Endothelial cell of umbilical vein (primary cell): ENCODE data around the gene C15orf61. TPM values are rescaled to one million over a fixed set of nuclear protein-coding genes. Genes with fewer than 3 reads are reported as not detected.

ENCODE experiments used
- BruUV-seq: library from RNA; stranded (reverse); fragments of 400-500 nt; replicated peaks from 2 replicates; lab custom pipeline; 2021; lab: Mats Ljungman, UMichigan
- CTCF ChIA-PET: fragments of 300-600, 350-600 bp; sonication (Branson Sonifier 250); formaldehyde crosslinking; loops from one replicate; lab custom pipeline; 2021; ENCODE audit warnings: antibody characterized with exemption, inconsistent platforms; lab: Charles Lee
- POLR2A ChIA-PET: fragments of 300-600, 350-600 bp; sonication (Branson Sonifier 250); formaldehyde crosslinking; loops from one replicate; lab custom pipeline; 2021; ENCODE audit warnings: antibody characterized with exemption, inconsistent platforms; lab: Charles Lee
- DNase-seq: peaks from one replicate; pipeline ENCODE4 v3.0.0-alpha.2; 2011; ENCODE audit warnings: low read depth, low spot score
- FAIRE-seq: peaks from 2 replicates; lab custom pipeline; 2011; peaks lifted over from hg19 to GRCh38; lab: Jason Lieb, UNC
- H2AFZ ChIP-seq: 2 replicates; pipeline ENCODE4 v1.6.0; 2012; ENCODE audit warnings: low read depth, low read length, control low read depth, inconsistent platforms
- H3K27ac ChIP-seq: 2 replicates; pipeline ENCODE4 v1.5.1; 2011; ENCODE audit warnings: low read depth, mild to moderate bottlenecking, control low read depth, low read length, moderate library complexity; ENCODE audit not compliant: insufficient read depth
- H3K27me3 ChIP-seq, 2 experiments: 2 replicates each; pipeline versions ENCODE4 v1.6.0 to v1.6.1; 2011; ENCODE audit warnings: low read length in 2 of 2, mixed read lengths in 1 of 2; ENCODE audit not compliant: control insufficient read depth in 2 of 2, insufficient read depth in 2 of 2
- H3K36me3 ChIP-seq, 2 experiments: 2 replicates in 1 of 2; 3 replicates in 1 of 2; pipeline ENCODE4 v1.5.1; 2011; ENCODE audit warnings: low read length in 2 of 2, mild to moderate bottlenecking in 1 of 2, moderate library complexity in 1 of 2; ENCODE audit not compliant: control insufficient read depth in 2 of 2, insufficient read depth in 2 of 2; ENCODE audit errors: extremely low read depth in 1 of 2
- H3K4me1 ChIP-seq: 3 replicates; pipeline ENCODE4 v1.5.1; 2011; ENCODE audit warnings: mild to moderate bottlenecking, low read length; ENCODE audit not compliant: control insufficient read depth, insufficient read depth; ENCODE audit errors: extremely low read depth
- H3K4me2 ChIP-seq: 2 replicates; pipeline ENCODE4 v1.6.1; 2011; ENCODE audit warnings: low read length, control low read depth, mixed read lengths; ENCODE audit not compliant: insufficient read depth
- H3K4me3 ChIP-seq, 3 experiments: fragments of 200-600 bp in 1 of 3; sonication (generic), shearing (Covaris generic) in 1 of 3; replicated peaks in 1 of 3; 2 replicates each; pipeline ENCODE4 v1.5.1; 2011 to 2016; ENCODE audit warnings: control low read depth in 3 of 3, low read length in 3 of 3, mild to moderate bottlenecking in 2 of 3, inconsistent platforms in 1 of 3, low read depth in 1 of 3, moderate library complexity in 1 of 3; ENCODE audit not compliant: insufficient read depth in 1 of 3
- H3K79me2 ChIP-seq: 2 replicates; pipeline ENCODE4 v1.6.0; 2012; ENCODE audit warnings: low read length, inconsistent platforms; ENCODE audit not compliant: control insufficient read depth, insufficient read depth
- H3K9ac ChIP-seq: replicated peaks from 2 replicates; pipeline ENCODE3; 2011; ENCODE audit warnings: low read length, control low read depth; ENCODE audit not compliant: insufficient read depth; ENCODE audit errors: extremely low read depth
- H3K9me1 ChIP-seq: replicated peaks from 3 replicates; pipeline ENCODE4 v1.6.0; 2011; ENCODE audit warnings: mild to moderate bottlenecking, low read length; ENCODE audit not compliant: control insufficient read depth, insufficient read depth; ENCODE audit errors: extremely low read depth
- H3K9me3 ChIP-seq: replicated peaks from 2 replicates; pipeline ENCODE4 v1.5.1; 2012; ENCODE audit warnings: low read length, inconsistent platforms; ENCODE audit not compliant: control insufficient read depth, insufficient read depth
- H4K20me1 ChIP-seq: replicated peaks from 2 replicates; pipeline ENCODE3; 2011; ENCODE audit warnings: mild to moderate bottlenecking, low read length; ENCODE audit not compliant: control insufficient read depth, insufficient read depth; ENCODE audit errors: extremely low read depth
- CTCF ChIP-seq, 2 donors: IDR thresholded peaks; 1 replicate in 1 of 2; 2 replicates in 1 of 2; pipeline ENCODE4 v1.5.1; 2011; ENCODE audit warnings: low read length in 2 of 2, mild to moderate bottlenecking in 2 of 2, moderate library complexity in 2 of 2, control low read depth in 1 of 2, inconsistent platforms in 1 of 2, low read depth in 1 of 2; ENCODE audit not compliant: insufficient read depth in 1 of 2; ENCODE audit errors: extremely low read depth in 1 of 2
- FOS ChIP-seq: IDR thresholded peaks from 2 replicates; pipeline ENCODE4 v1.6.1; 2011; ENCODE audit warnings: mild to moderate bottlenecking, low read length, moderate library complexity, borderline replicate concordance; ENCODE audit not compliant: insufficient read depth
- MAX ChIP-seq: IDR thresholded peaks from 2 replicates; pipeline ENCODE4 v1.6.1; 2011; ENCODE audit not compliant: insufficient read depth, insufficient read length
- MYC ChIP-seq: IDR thresholded peaks from one replicate; pipeline ENCODE4 v1.6.1; 2011; ENCODE audit warnings: mild to moderate bottlenecking, low read depth, low read length
- POLR2A ChIP-seq: IDR thresholded peaks from 2 replicates; pipeline ENCODE4 v1.6.1; 2012; ENCODE audit warnings: low read depth, mild to moderate bottlenecking, control low read depth, low read length
- POLR2AphosphoS5 ChIP-seq: IDR thresholded peaks from 2 replicates; pipeline ENCODE4 v1.6.1; 2012; ENCODE audit warnings: low read depth, mild to moderate bottlenecking, control low read depth, low read length, moderate library complexity; ENCODE audit not compliant: insufficient read depth
- dilution Hi-C: fragments of 300-500 bp; cut with MboI; formaldehyde crosslinking; loops from one replicate; pipeline ENCODE4 v1.15.0; 2019; ENCODE audit warnings: low sequenced_read_pairs; ENCODE audit not compliant: extremely low pct_ligation_motif_present
- intact Hi-C: fragments of 100-400 bp; cut with micrococcal nuclease; formaldehyde crosslinking; loops from one replicate; pipeline ENCODE4 v1.10.0; 2022
- polyA plus RNA-seq, 4 experiments: library from polyadenylated mRNA; depleted of rRNA in 3 of 4; stranded (reverse) in 3 of 4; unstranded in 1 of 4; fragments of >200 nt; gene quantifications; 2 replicates each; pipeline versions ENCODE4 v1.2.1 to v1.2.3, GENCODE V29; 2011 to 2012; ENCODE audit warnings: missing spikeins in 1 of 4
- total RNA-seq: library from RNA; stranded (reverse); gene quantifications from 2 replicates; pipeline ENCODE4 v1.2.3, GENCODE V29; 2021

Gene C15orf61
- total and polyA plus RNA-seq, 2 donors (not counting 3 experiments of a cell fraction or from before 2014, with no cell fraction given) = 3.2 to 4.1 TPM

DNA sequence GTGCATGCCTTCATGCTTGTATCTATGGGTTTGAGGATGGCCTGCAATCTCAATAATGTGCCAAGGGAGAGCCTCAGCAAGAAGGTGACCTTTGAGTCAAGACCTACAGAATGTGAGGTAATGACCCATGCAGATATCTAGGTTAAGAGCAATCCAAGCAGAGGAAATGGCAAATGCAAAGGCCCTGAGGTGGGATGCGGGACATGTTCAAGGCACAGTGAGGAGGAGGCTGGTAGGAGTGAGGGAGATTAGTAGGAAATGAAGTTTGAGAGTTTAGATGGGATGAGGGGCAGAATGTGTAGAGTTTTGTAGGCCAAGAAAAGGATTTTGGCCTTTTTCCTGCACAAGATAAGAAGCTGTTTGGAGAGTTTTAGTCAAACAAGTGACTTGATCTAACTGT, 16.8 kb downstream of the C15orf61 start:
- no peaks in the 10 kb centered on the region for H3K9me3 ChIP-seq
- no peaks in the 10 kb centered on the region for H3K9me1 ChIP-seq
- no peaks in the 10 kb centered on the region for H3K79me2 ChIP-seq
- H3K9ac ChIP-seq = no peak overlapping the region
- CTCF ChIA-PET = interaction anchor here (1.4 kb wide), 1 partner anchor 9 kb away, joined by 3 read pairs; no protein-coding TSS in a partner anchor
- H3K4me1 ChIP-seq = no peaks in the 10 kb centered on the region
- no peak overlapping the region for H3K27ac ChIP-seq
- H3K4me3 ChIP-seq = no peak overlapping the region
- H2AFZ ChIP-seq = no peak overlapping the region
- intact Hi-C loops (loop anchor here (10.0 kb wide), 1 partner anchor 517 kb away; the partner anchor contains the start of gene PIAS1), dilution Hi-C loops (no loop called here)
- BruUV-seq = no TSS peak
- no peak for FAIRE-seq
- no peaks in the 10 kb centered on the region for H3K36me3 ChIP-seq
- no peak overlapping the region for H3K4me2 ChIP-seq
- no peaks in the 10 kb centered on the region for H3K27me3 ChIP-seq
- no peak for DNase-seq
- POLR2A ChIA-PET = interaction anchor here (0.5 kb wide), 1 partner anchor 13 kb away, joined by 4 read pairs; no protein-coding TSS in a partner anchor
- no peaks in the 10 kb centered on the region for H4K20me1 ChIP-seq
- TF ChIP-seq MYC = no peak
- no peak for TF ChIP-seq MAX

DNA sequence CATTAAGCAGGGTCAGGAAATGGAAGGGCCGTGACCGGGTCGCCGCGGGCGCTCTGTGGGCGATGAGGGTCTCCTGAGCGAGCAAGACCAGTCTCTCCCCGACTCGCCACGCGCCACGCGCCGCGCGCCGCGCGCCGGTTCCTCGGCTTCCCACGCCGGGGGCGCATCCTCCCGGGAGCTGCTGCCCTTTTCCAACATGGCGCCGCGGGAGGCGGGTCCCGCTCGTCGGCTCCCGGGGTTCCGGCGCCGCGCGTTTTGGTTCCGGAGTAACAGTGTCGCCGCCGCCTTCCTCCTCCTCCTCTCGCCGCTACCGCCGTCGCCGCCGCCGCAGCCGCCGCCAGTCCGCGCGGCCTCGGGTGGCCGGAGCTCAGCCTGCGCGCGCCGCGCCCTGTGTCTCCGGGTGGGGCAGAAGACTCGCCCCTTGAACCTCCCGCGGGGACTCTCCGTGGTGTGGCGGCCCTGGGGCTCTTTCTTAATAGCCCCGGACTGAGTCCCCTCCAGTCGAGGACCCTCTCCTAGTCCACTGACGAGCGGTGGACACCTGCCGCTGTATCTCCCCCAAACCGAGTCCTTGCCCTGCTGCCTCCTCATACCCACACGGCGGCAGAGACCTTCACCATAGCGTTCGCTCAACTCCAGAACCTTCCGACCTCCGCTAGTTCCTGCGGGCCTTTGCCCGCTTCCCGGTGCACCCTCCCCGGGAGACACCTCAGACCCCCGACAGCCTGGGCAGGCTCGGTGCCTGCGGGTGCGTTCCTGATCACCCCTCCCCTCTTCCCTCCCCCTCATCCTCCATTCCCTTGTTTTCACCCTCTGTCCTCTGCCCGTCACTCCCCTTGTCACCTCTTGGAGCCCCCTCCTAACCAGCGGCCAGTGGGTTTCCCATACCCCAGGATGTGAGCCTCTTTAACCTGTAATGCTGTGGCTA, 21.8 kb downstream of the C15orf61 start, which contains the start of gene MAP2K5:
TSS of gene MAP2K5 (plus strand) at position 284 of the 928 bp plus-strand sequence. CDS start at position 917, 633 bp downstream.
- H3K27ac ChIP-seq = peak within 1 kb of the TSS; percentile 65
- no peaks in the 10 kb centered on the region for H3K9me1 ChIP-seq
- peak within 1 kb of the TSS; percentile 97 for H2AFZ ChIP-seq
- intact Hi-C loops = loop anchor here (1.0 to 10.0 kb wide), 4 partner anchors 21 to 298 kb away; partner anchors contain the start of genes C15orf61 and RNU6-1
- no peaks in the 10 kb centered on the region for H3K9me3 ChIP-seq
- TSS peak; percentile 40 for BruUV-seq
- H3K9ac ChIP-seq = peak within 1 kb of the TSS; percentile 90
- ChIA-PET POLR2A (no interaction called here), CTCF (interaction anchor here (0.7 to 1.5 kb wide), 6 partner anchors 15 to 85 kb away, joined by 3 to 7 read pairs (median 4); no protein-coding TSS in a partner anchor)
- H4K20me1 ChIP-seq = no peaks in the 10 kb centered on the region
- peak; percentile 77 for DNase-seq
- H3K36me3 ChIP-seq = no peaks in the 10 kb centered on the region
- peak within 1 kb of the TSS; percentile 67 to 99 (median 96) for H3K4me3 ChIP-seq
- TF ChIP-seq FOS = no peak
- no peak for TF ChIP-seq CTCF (IDR thresholded peaks at IDR 0.05; ENCODE audit: extremely low read depth in 1 of 2, insufficient read depth in 1 of 2, low read depth in 1 of 2, low read length in 2 of 2)
- peak; percentile 84 for TF ChIP-seq POLR2A
- TF ChIP-seq POLR2AphosphoS5 = peak; percentile 83
- H3K4me1 ChIP-seq = peaks cover 8% of the 10 kb centered on the region
- FAIRE-seq = peak; percentile 79
- no peaks in the 10 kb centered on the region for H3K79me2 ChIP-seq
- dilution Hi-C loops = no loop called here
- H3K4me2 ChIP-seq = peak within 1 kb of the TSS; percentile 96
- H3K27me3 ChIP-seq = no peaks in the 10 kb centered on the region
